WTC11 (cell line): ENCODE results near the gene DCTN1. TPM values are rescaled to one million over a fixed set of nuclear protein-coding genes. Genes with fewer than 3 reads are reported as not detected.

Experiments
- ATAC-seq: fragments of 200-7000 bp; cut with Tn5 transposase; 2 replicates; pipeline ENCODE4 v1.10.0; 2021; ENCODE audit warnings: mild to moderate bottlenecking, moderate library complexity
- CTCF ChIA-PET: fragments of 300-600 bp; sonication (Branson Sonifier 250); formaldehyde crosslinking; loops from one replicate; lab custom pipeline; 2021; ENCODE audit warnings: antibody characterized with exemption; lab: Charles Lee
- POLR2A ChIA-PET: fragments of 350-600 bp; sonication (Branson Sonifier 250); formaldehyde crosslinking; loops from one replicate; lab custom pipeline; 2021; ENCODE audit warnings: antibody characterized with exemption; lab: Charles Lee
- DNase-seq: peaks from one replicate; pipeline ENCODE4 v3.0.0; 2021; ENCODE audit warnings: low spot score
- H3K27ac Mint-ChIP-seq: 2 replicates; pipeline ENCODE4 v1.8.0; 2021; ENCODE audit warnings: mixed read lengths
- H3K27me3 Mint-ChIP-seq: 2 replicates; pipeline ENCODE4 v1.8.0; 2021; ENCODE audit warnings: low read depth, mild to moderate bottlenecking, moderate library complexity, mixed read lengths
- H3K36me3 Mint-ChIP-seq: 2 replicates; pipeline ENCODE4 v1.8.0; 2021; ENCODE audit warnings: mixed read lengths
- H3K4me1 Mint-ChIP-seq: 2 replicates; pipeline ENCODE4 v1.8.0; 2022; ENCODE audit warnings: mixed read lengths
- H3K4me3 Mint-ChIP-seq: 2 replicates; pipeline ENCODE4 v1.8.0; 2021; ENCODE audit warnings: mild to moderate bottlenecking, moderate library complexity, mixed read lengths
- H3K9me3 Mint-ChIP-seq: 2 replicates; pipeline ENCODE4 v1.8.0; 2021; ENCODE audit warnings: mixed read lengths
- AFF4 ChIP-seq: sonication (generic); formaldehyde crosslinking; IDR thresholded peaks from 2 replicates; pipeline ENCODE4 v1.8.1; 2023; ENCODE audit warnings: mild to moderate bottlenecking, missing genetic modification reagents, borderline replicate concordance
- CTCF ChIP-seq: fragments of 200-600 bp; IDR thresholded peaks from 2 replicates; pipeline ENCODE4 v1.8.0; 2022; ENCODE audit warnings: antibody characterized with exemption
- ELF4 ChIP-seq: sonication (generic); formaldehyde crosslinking; IDR thresholded peaks from 2 replicates; pipeline ENCODE4 v1.8.1; 2022; ENCODE audit warnings: low read depth, mild to moderate bottlenecking, moderate library complexity, missing genetic modification reagents
- FOXJ3 ChIP-seq: sonication (generic); formaldehyde crosslinking; IDR thresholded peaks from 2 replicates; pipeline ENCODE4 v1.9.0; 2021; ENCODE audit warnings: missing genetic modification reagents, mild to moderate bottlenecking, borderline replicate concordance
- GRHL2 ChIP-seq: fragments of 250-450 bp; sonication (Bioruptor Pico); IDR thresholded peaks from 2 replicates; pipeline ENCODE4 v1.8.0; 2022; ENCODE audit warnings: mild to moderate bottlenecking, moderate library complexity; ENCODE audit not compliant: insufficient replicate concordance, severe bottlenecking
- HMGA2 ChIP-seq: fragments of 250-450 bp; sonication (Bioruptor Pico); IDR thresholded peaks from 2 replicates; pipeline ENCODE4 v1.4.0; 2021; ENCODE audit warnings: mild to moderate bottlenecking, moderate library complexity
- KAT7 ChIP-seq: sonication (generic); formaldehyde crosslinking; IDR thresholded peaks from 2 replicates; pipeline ENCODE4 v1.8.1; 2023; ENCODE audit warnings: missing genetic modification reagents, mild to moderate bottlenecking, borderline replicate concordance
- NFE2L1 ChIP-seq: sonication (generic); formaldehyde crosslinking; IDR thresholded peaks from 2 replicates; pipeline ENCODE4 v1.8.1; 2023; ENCODE audit warnings: missing genetic modification reagents
- NFYB ChIP-seq: sonication (generic); formaldehyde crosslinking; conservative IDR thresholded peaks from 2 replicates; pipeline ENCODE4 v1.8.0; 2022; ENCODE audit warnings: low read depth, missing genetic modification reagents
- OVOL2 ChIP-seq: fragments of 250-450 bp; sonication (Bioruptor Pico); IDR thresholded peaks from 2 replicates; pipeline ENCODE4 v1.9.0; 2021; ENCODE audit warnings: mild to moderate bottlenecking, borderline replicate concordance
- PRDM15 ChIP-seq: sonication (generic); formaldehyde crosslinking; IDR thresholded peaks from 2 replicates; pipeline ENCODE4 v1.8.0; 2022; ENCODE audit warnings: missing genetic modification reagents
- RELA ChIP-seq: sonication (generic); formaldehyde crosslinking; IDR thresholded peaks from 2 replicates; pipeline ENCODE4 v1.8.1; 2022; ENCODE audit warnings: missing genetic modification reagents, mild to moderate bottlenecking, borderline replicate concordance
- TCF7 ChIP-seq: sonication (generic); formaldehyde crosslinking; IDR thresholded peaks from 2 replicates; pipeline ENCODE4 v1.8.0; 2022; ENCODE audit warnings: mild to moderate bottlenecking, low read depth, missing genetic modification reagents, moderate library complexity
- TEAD4 ChIP-seq: sonication (generic); formaldehyde crosslinking; IDR thresholded peaks from 2 replicates; pipeline ENCODE4 v1.8.0; 2022; ENCODE audit warnings: mild to moderate bottlenecking, missing genetic modification reagents
- USF1 ChIP-seq: sonication (generic); formaldehyde crosslinking; IDR thresholded peaks from 2 replicates; pipeline ENCODE4 v1.8.0; 2022; ENCODE audit warnings: mild to moderate bottlenecking, missing genetic modification reagents
- ZNF423 ChIP-seq: fragments of 250-450 bp; sonication (Bioruptor Pico); IDR thresholded peaks from 2 replicates; pipeline ENCODE4 v2.1.2; 2022; ENCODE audit warnings: mild to moderate bottlenecking, moderate library complexity
- total RNA-seq: library from RNA; stranded (reverse); gene quantifications from 3 replicates; pipeline ENCODE4 v1.2.3, GENCODE V29; 2021
- TF ChIP-seq, protein P1 (sequence below): sonication (generic); formaldehyde crosslinking; IDR thresholded peaks from 2 replicates; pipeline ENCODE4 v1.8.0; 2023; ENCODE audit warnings: mild to moderate bottlenecking, missing genetic modification reagents
- TF ChIP-seq, protein P2 (sequence below): sonication (generic); formaldehyde crosslinking; IDR thresholded peaks from 2 replicates; pipeline ENCODE4 v1.8.1; 2022; ENCODE audit warnings: low read depth, mild to moderate bottlenecking, moderate library complexity, missing genetic modification reagents, borderline replicate concordance

The DCTN1 gene
- total RNA-seq, 1 experiment from 2014 or later: 179 TPM

GRCh38 chr2:74399785-74400184 lies 19.7 kb upstream of the DCTN1 start:
- H3K27ac Mint-ChIP-seq: no peak overlapping the region
- H3K4me3 Mint-ChIP-seq: no peak overlapping the region
- DNase-seq (no peak), ATAC-seq (peak; percentile 89)
- peaks cover 6% of the 10 kb centered on the region for H3K4me1 Mint-ChIP-seq
- CTCF ChIA-PET: interaction anchor here (1.0 to 2.9 kb wide), 3 partner anchors 8 to 150 kb away, joined by 5 to 21 read pairs (median 15); no protein-coding TSS in a partner anchor
- no peaks in the 10 kb centered on the region for H3K36me3 Mint-ChIP-seq
- TF ChIP-seq ZNF423 (CRISPR knock-in tag) (no peak), CTCF (peak; percentile 50), KAT7 (CRISPR knock-in tag) (no peak)
- POLR2A ChIA-PET: no interaction called here
- no peaks in the 10 kb centered on the region for H3K9me3 Mint-ChIP-seq
- H3K27me3 Mint-ChIP-seq: peaks cover 5% of the 10 kb centered on the region

DNA sequence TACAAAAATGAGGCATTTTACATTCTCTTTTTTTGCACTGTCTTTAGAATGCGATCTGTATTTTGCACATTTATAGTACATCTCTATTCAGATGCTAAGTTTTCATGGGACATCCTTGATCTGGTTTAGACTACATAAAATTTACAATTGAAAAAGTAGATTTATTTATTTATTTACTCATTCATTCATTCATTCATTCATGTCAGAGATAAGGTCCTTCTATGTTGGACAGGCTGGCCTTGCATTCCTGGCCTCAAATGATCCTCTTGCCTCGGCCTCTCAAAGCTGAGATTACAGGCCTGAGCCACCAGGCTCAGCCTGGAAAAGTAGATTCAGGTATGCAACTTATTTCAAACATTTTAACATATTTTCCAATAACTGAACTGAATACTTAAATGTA lies 16.0 kb upstream of the DCTN1 start:
- TF ChIP-seq NFE2L1: no peak
- TF ChIP-seq, protein P1, sequence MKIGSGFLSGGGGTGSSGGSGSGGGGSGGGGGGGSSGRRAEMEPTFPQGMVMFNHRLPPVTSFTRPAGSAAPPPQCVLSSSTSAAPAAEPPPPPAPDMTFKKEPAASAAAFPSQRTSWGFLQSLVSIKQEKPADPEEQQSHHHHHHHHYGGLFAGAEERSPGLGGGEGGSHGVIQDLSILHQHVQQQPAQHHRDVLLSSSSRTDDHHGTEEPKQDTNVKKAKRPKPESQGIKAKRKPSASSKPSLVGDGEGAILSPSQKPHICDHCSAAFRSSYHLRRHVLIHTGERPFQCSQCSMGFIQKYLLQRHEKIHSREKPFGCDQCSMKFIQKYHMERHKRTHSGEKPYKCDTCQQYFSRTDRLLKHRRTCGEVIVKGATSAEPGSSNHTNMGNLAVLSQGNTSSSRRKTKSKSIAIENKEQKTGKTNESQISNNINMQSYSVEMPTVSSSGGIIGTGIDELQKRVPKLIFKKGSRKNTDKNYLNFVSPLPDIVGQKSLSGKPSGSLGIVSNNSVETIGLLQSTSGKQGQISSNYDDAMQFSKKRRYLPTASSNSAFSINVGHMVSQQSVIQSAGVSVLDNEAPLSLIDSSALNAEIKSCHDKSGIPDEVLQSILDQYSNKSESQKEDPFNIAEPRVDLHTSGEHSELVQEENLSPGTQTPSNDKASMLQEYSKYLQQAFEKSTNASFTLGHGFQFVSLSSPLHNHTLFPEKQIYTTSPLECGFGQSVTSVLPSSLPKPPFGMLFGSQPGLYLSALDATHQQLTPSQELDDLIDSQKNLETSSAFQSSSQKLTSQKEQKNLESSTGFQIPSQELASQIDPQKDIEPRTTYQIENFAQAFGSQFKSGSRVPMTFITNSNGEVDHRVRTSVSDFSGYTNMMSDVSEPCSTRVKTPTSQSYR (CRISPR knock-in tag): no peak
- no peak for TF ChIP-seq GRHL2 (CRISPR knock-in tag)
- no peak for TF ChIP-seq NFYB (CRISPR knock-in tag)
- TF ChIP-seq, all 79 proteins: peak for 0
- CTCF ChIA-PET: no interaction called here
- POLR2A ChIA-PET: no interaction called here
- Mint-ChIP-seq H3K27ac (no peak overlapping the region), H3K4me1 (peaks cover 7% of the 10 kb centered on the region), H3K4me3 (no peak overlapping the region), H3K27me3 (no peaks in the 10 kb centered on the region; the same call in none of the 2 replicates), H3K9me3 (no peaks in the 10 kb centered on the region), H3K36me3 (no peaks in the 10 kb centered on the region)
- DNase-seq (no peak), ATAC-seq (no peak)

- Mint-ChIP-seq H3K4me3 (no peak overlapping the region), H3K9me3 (no peaks in the 10 kb centered on the region), H3K4me1 (peaks cover 4% of the 10 kb centered on the region; the same call in 1 of the 2 replicates), H3K27ac (no peak overlapping the region), H3K27me3 (no peaks in the 10 kb centered on the region; the same call in none of the 2 replicates), H3K36me3 (no peaks in the 10 kb centered on the region)
- DNase-seq: no peak
- no peak for ATAC-seq
- POLR2A ChIA-PET: no interaction called here
- CTCF ChIA-PET: no interaction called here
- TF ChIP-seq RELA (no peak), OVOL2 (CRISPR knock-in tag) (no peak), TEAD4 (no peak), FOXJ3 (no peak), PRDM15 (CRISPR knock-in tag) (no peak), HMGA2 (no peak), ELF4 (CRISPR knock-in tag) (no peak), AFF4 (CRISPR knock-in tag) (no peak), USF1 (CRISPR knock-in tag) (no peak), TCF7 (CRISPR knock-in tag) (no peak)
- TF ChIP-seq, protein P2, sequence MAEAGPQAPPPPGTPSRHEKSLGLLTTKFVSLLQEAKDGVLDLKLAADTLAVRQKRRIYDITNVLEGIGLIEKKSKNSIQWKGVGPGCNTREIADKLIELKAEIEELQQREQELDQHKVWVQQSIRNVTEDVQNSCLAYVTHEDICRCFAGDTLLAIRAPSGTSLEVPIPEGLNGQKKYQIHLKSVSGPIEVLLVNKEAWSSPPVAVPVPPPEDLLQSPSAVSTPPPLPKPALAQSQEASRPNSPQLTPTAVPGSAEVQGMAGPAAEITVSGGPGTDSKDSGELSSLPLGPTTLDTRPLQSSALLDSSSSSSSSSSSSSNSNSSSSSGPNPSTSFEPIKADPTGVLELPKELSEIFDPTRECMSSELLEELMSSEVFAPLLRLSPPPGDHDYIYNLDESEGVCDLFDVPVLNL (CRISPR knock-in tag): no peak
Observed at GRCh38 chr2:74393525-74393924, 13.4 kb upstream of the DCTN1 start.
